GM12878 (cell line): ENCODE measurements around the gene PIAS1. TPM values are rescaled to one million over a fixed set of nuclear protein-coding genes. Genes with fewer than 3 reads are reported as not detected.

Source experiments
- ATAC-seq: fragments of 200-7000 bp; cut with Tn5 transposase; 3 replicates; pipeline ENCODE4 v1.9.1; 2020; ENCODE audit warnings: mild to moderate bottlenecking, moderate library complexity
- BruUV-seq: library from RNA; stranded (reverse); fragments of 400-500 nt; replicated peaks from 2 replicates; lab custom pipeline; 2021; lab: Mats Ljungman, UMichigan
- CTCF ChIA-PET: fragments of 300-600 bp; sonication (Branson Sonifier 250); formaldehyde crosslinking; extraction: SDS; loops from one replicate; lab custom pipeline; 2021; ENCODE audit warnings: inconsistent platforms; lab: Yijun Ruan, JAX
- POLR2A ChIA-PET: fragments of 350-600 bp; formaldehyde crosslinking; extraction: SDS; loops from one replicate; lab custom pipeline; 2021; ENCODE audit warnings: inconsistent platforms; lab: Charles Lee
- RAD21 ChIA-PET: fragments of 300-600 bp; sonication (Branson Sonifier 250); formaldehyde crosslinking; loops from one replicate; lab custom pipeline; 2023; ENCODE audit warnings: antibody characterized with exemption; ENCODE audit not compliant: unreplicated experiment; lab: Charles Lee
- SMC1A ChIA-PET: fragments of 300-600 bp; sonication (Branson Sonifier 250); formaldehyde crosslinking; loops from one replicate; lab custom pipeline; 2023; ENCODE audit not compliant: unreplicated experiment, uncharacterized antibody; lab: Charles Lee
- DNase-seq: peaks from one replicate; pipeline ENCODE4 v3.0.0-alpha.2; 2011; ENCODE audit warnings: low read depth, low spot score
- FAIRE-seq: peaks from 3 replicates; lab custom pipeline; 2011; peaks lifted over from hg19 to GRCh38; lab: Jason Lieb, UNC
- H2AFZ ChIP-seq: 2 replicates; pipeline ENCODE4 v1.6.0; 2011; ENCODE audit warnings: low read depth, low read length, control low read depth; ENCODE audit not compliant: control insufficient read depth
- H3K27ac ChIP-seq: 2 replicates; pipeline ENCODE4 v1.5.1; 2011; ENCODE audit warnings: control low read depth; ENCODE audit not compliant: control insufficient read depth, insufficient read depth
- H3K27me3 ChIP-seq, 2 experiments: replicated peaks in 1 of 2; 2 replicates each; pipeline versions ENCODE4 v1.6.0 to v1.6.1; 2011; ENCODE audit warnings: low read length in 1 of 2; ENCODE audit not compliant: control insufficient read depth in 2 of 2, insufficient read depth in 2 of 2
- H3K36me3 ChIP-seq, 2 experiments: 2 replicates each; pipeline ENCODE4 v1.5.1; 2011; ENCODE audit warnings: low read length in 1 of 2; ENCODE audit not compliant: control insufficient read depth in 2 of 2, insufficient read depth in 2 of 2
- H3K4me1 ChIP-seq: 2 replicates; pipeline ENCODE4 v1.6.1; 2011; ENCODE audit warnings: mild to moderate bottlenecking, low read length, moderate library complexity, mixed read lengths; ENCODE audit not compliant: control insufficient read depth, insufficient read depth
- H3K4me2 ChIP-seq: 2 replicates; pipeline ENCODE4 v1.6.0; 2011; ENCODE audit warnings: control low read depth; ENCODE audit not compliant: control insufficient read depth, insufficient read depth
- H3K4me3 ChIP-seq: fragments of 200-600 bp; sonication (generic); 2 replicates; pipeline ENCODE4 v1.5.1; 2016
- H3K79me2 ChIP-seq: 2 replicates; pipeline ENCODE4 v1.6.0; 2011; ENCODE audit warnings: low read length; ENCODE audit not compliant: control insufficient read depth, insufficient read depth
- H3K9ac ChIP-seq: 2 replicates; pipeline ENCODE4 v1.8.0; 2011; ENCODE audit warnings: low read length, control low read depth, mixed read lengths; ENCODE audit not compliant: control insufficient read depth, insufficient read depth
- H3K9me3 ChIP-seq: replicated peaks from 3 replicates; pipeline ENCODE4 v1.5.1; 2011; ENCODE audit warnings: mild to moderate bottlenecking, low read length; ENCODE audit not compliant: control insufficient read depth, insufficient read depth
- H4K20me1 ChIP-seq: 2 replicates; pipeline ENCODE4 v1.6.0; 2011; ENCODE audit not compliant: control insufficient read depth, insufficient read depth
- ASH2L ChIP-seq: fragments of 300-600, 200-600 bp; sonication (generic); IDR thresholded peaks from 2 replicates; pipeline ENCODE4 v1.6.1; 2017; ENCODE audit warnings: low read depth, mild to moderate bottlenecking, borderline replicate concordance
- CHD1 ChIP-seq: IDR thresholded peaks from 2 replicates; pipeline ENCODE4 v1.6.1; 2012; ENCODE audit warnings: low read depth, low read length, improper control_type of control experiment
- HCFC1 ChIP-seq: fragments of 150-350 bp; IDR thresholded peaks from 2 replicates; pipeline ENCODE4 v1.6.1; 2014; ENCODE audit warnings: low read length
- HDAC6 ChIP-seq: fragments of 200-600 bp; sonication (generic); IDR thresholded peaks from one replicate; pipeline ENCODE4 v1.8.0; 2017; ENCODE audit warnings: antibody characterized with exemption; ENCODE audit not compliant: unreplicated experiment
- MYB ChIP-seq: fragments of 150-350 bp; IDR thresholded peaks from 2 replicates; pipeline ENCODE4 v1.6.1; 2014; ENCODE audit warnings: mild to moderate bottlenecking, low read depth, low read length, borderline replicate concordance
- POLR2A ChIP-seq: IDR thresholded peaks from 2 replicates; pipeline ENCODE4 v1.6.1; 2011; ENCODE audit warnings: low read depth, mild to moderate bottlenecking, low read length
- RELA ChIP-seq: fragments of 450-650 bp; IDR thresholded peaks from 2 replicates; pipeline ENCODE4 v1.8.0; 2014; ENCODE audit warnings: borderline replicate concordance; ENCODE audit not compliant: partially characterized antibody
- SIN3A ChIP-seq: IDR thresholded peaks from 2 replicates; pipeline ENCODE4 v1.6.1; 2012; ENCODE audit warnings: low read depth, low read length, improper control_type of control experiment
- TCF12 ChIP-seq: IDR thresholded peaks from 2 replicates; pipeline ENCODE4 v1.6.1; 2011; ENCODE audit warnings: low read depth, mild to moderate bottlenecking, low read length
- ZBED1 ChIP-seq: IDR thresholded peaks from 2 replicates; pipeline ENCODE4 v1.6.1; 2016; ENCODE audit warnings: borderline replicate concordance
- ZNF24 ChIP-seq: fragments of 450-650 bp; IDR thresholded peaks from 2 replicates; pipeline ENCODE4 v1.6.1; 2017; ENCODE audit warnings: antibody characterized with exemption, mild to moderate bottlenecking
- ZNF274 ChIP-seq: IDR thresholded peaks from one replicate; pipeline ENCODE4 v1.8.0; 2011; ENCODE audit not compliant: insufficient read length, insufficient read depth
- ZSCAN29 ChIP-seq: fragments of 450-650 bp; IDR thresholded peaks from 2 replicates; pipeline ENCODE4 v1.6.1; 2017; ENCODE audit warnings: mild to moderate bottlenecking, moderate library complexity
- WGBS: methylation state at CpG from one replicate; pipeline ENCODE4 v1.1.6; 2016; ENCODE audit warnings: low lambda C conversion rate; ENCODE audit not compliant: insufficient replicate concordance, insufficient coverage; ENCODE audit errors: missing lambda C conversion rate; 5-methylcytosine and 5-hydroxymethylcytosine counted together
- in situ Hi-C: fragments of 300-500 bp; cut with MboI; formaldehyde crosslinking; loops from 9 replicates; pipeline ENCODE4 v1.14.3; 2018; ENCODE audit warnings: mixed read lengths
- intact Hi-C: fragments of 100-400 bp; cut with micrococcal nuclease; formaldehyde crosslinking; loops from one replicate; pipeline ENCODE4 v1.14.2; 2022; ENCODE audit not compliant: unreplicated experiment
- polyA plus RNA-seq, 11 experiments: library from polyadenylated mRNA; depleted of rRNA in 4 of 11; unstranded in 6 of 11; stranded (reverse) in 5 of 11; fragments of >200 nt; fragmentation: Nextera tagmentation in 4 of 11; fragmentation: Illumina TruSeq in 1 of 11; extraction: Ambion mirVana in 4 of 11; extraction: Trizol in 1 of 11; gene quantifications; 1 replicate in 1 of 11; 2 replicates in 10 of 11; pipeline versions ENCODE4 v1.2.1 to v1.2.3, GENCODE V29; 2011 to 2016; ENCODE audit warnings: inconsistent platforms in 2 of 11, missing spikeins in 2 of 11, low read depth in 1 of 11
- total RNA-seq, 4 experiments: library from RNA; depleted of rRNA in 3 of 4; stranded (reverse); fragments of >200 nt in 3 of 4; fragmentation: Illumina TruSeq in 1 of 4; extraction: Trizol in 1 of 4; gene quantifications; 2 replicates each; pipeline versions ENCODE4 v1.2.1 to v1.2.3, GENCODE V29; 2013 to 2021

The PIAS1 gene
- total and polyA plus RNA-seq, 10 of the 15 experiments (the other 5 are each of a cell fraction or from before 2014, with no cell fraction given), result 20.2 to 96.3 (median 37.0) TPM

DNA sequence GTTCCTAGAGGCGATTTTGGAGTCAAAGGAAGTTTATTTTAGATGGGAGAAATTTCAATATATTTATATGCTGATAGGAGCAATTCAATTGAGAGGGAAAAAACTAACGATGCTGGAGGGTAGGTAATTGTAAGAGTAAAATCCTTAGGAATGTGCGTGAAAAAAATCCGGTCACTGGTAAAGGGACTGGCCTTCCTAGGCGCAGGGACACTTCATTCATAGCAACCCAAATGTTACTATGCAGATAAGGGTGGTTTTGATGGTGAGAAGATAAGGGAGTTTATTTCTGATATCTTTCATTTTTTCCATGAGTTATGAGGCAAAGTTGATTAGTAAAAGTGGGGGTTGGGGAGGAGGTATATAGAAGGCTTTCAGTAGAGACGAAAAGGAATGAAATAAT lies 1.1 kb upstream of the PIAS1 start:
- Histone ChIP-seq H3K4me2 (no peak overlapping the region), H3K79me2 (peaks cover 38% of the 10 kb centered on the region), H3K4me3 (no peak overlapping the region), H3K36me3 (0 out of 4 replicates have a peak, but pooled peaks cover 0 to 2% of the 10 kb centered on the region in 2 experiments), H3K27ac (no peak overlapping the region), H4K20me1 (no peaks in the 10 kb centered on the region), H3K9ac (no peak overlapping the region), H3K4me1 (peaks cover 6% of the 10 kb centered on the region), H3K9me3 (peaks cover 2% of the 10 kb centered on the region; the same call in 2 of the 3 replicates), H3K27me3 (no peaks in the 10 kb centered on the region), H2AFZ (no peak overlapping the region)
- BruUV-seq, result no TSS peak
- WGBS, result 75% methylated on average over 6 of the region's 6 CpGs
- RAD21 ChIA-PET, result interaction anchor here (0.9 kb wide), 1 partner anchor 195 kb away, joined by 3 read pairs; no protein-coding TSS in a partner anchor
- ATAC-seq (no peak), FAIRE-seq (no peak), DNase-seq (no peak)
- in situ Hi-C loops (no loop called here), intact Hi-C loops (no loop called here)
- SMC1A ChIA-PET, result interaction anchor here (1.2 to 4.9 kb wide), 4 partner anchors 12 to 191 kb away, joined by 3 to 35 read pairs (median 13); no protein-coding TSS in a partner anchor
- CTCF ChIA-PET, result interaction anchor here (1.2 to 3.1 kb wide), 2 partner anchors 102 to 189 kb away, joined by 5 to 14 read pairs; no protein-coding TSS in a partner anchor
- POLR2A ChIA-PET, result interaction anchor here (1.1 to 1.2 kb wide), 2 partner anchors 20 to 145 kb away, joined by 3 read pairs; no protein-coding TSS in a partner anchor
- no peak for TF ChIP-seq MYB
- TF ChIP-seq HDAC6, result no peak
- TF ChIP-seq ZNF24, result no peak
- TF ChIP-seq SIN3A, result no peak
- no peak for TF ChIP-seq ZSCAN29
- TF ChIP-seq POLR2A, result no peak
- TF ChIP-seq HCFC1, result no peak
- no peak for TF ChIP-seq ZNF274
- TF ChIP-seq ZBED1, result no peak
- TF ChIP-seq CHD1, result no peak
- TF ChIP-seq RELA, result no peak
- no peak for TF ChIP-seq TCF12
- no peak for TF ChIP-seq ASH2L
